Kidney (tissue), 14 donors: ENCODE measurements around the gene SLAIN2. TPM values are rescaled to one million over a fixed set of nuclear protein-coding genes. Genes with fewer than 3 reads are reported as not detected.

Experiments
- DNase-seq, 5 donors: peaks; one replicate each; pipeline ENCODE4 v3.0.0-alpha.2; 2013 to 2020
- FAIRE-seq: peaks from 2 replicates; lab custom pipeline; 2012; peaks lifted over from hg19 to GRCh38; lab: Jason Lieb, UNC
- H3K27ac ChIP-seq, 2 donors: one replicate each; pipeline ENCODE4 v1.7.0; 2013; ENCODE audit warnings: low read depth in 2 of 2, low read length in 2 of 2, inconsistent platforms in 1 of 2
- H3K27me3 ChIP-seq: one replicate; pipeline ENCODE4 v1.7.1; 2013; ENCODE audit warnings: low read length, inconsistent platforms; ENCODE audit not compliant: control insufficient read depth, insufficient read depth
- H3K36me3 ChIP-seq, 3 donors: one replicate each; pipeline versions ENCODE4 v1.7.0 to v1.7.1; 2013; ENCODE audit warnings: low read length in 3 of 3, control low read depth in 1 of 3, inconsistent platforms in 1 of 3; ENCODE audit not compliant: insufficient read depth in 3 of 3, control insufficient read depth in 2 of 3
- H3K4me1 ChIP-seq, 3 donors: one replicate each; pipeline versions ENCODE4 v1.7.0 to v1.7.1; 2013; ENCODE audit warnings: low read length in 3 of 3, inconsistent platforms in 1 of 3, low read depth in 1 of 3; ENCODE audit not compliant: control insufficient read depth in 2 of 3, insufficient read depth in 2 of 3
- H3K4me3 ChIP-seq, 3 donors: one replicate each; pipeline versions ENCODE4 v1.7.0 to v1.8.1; 2013; ENCODE audit warnings: low read length in 3 of 3, control low read depth in 1 of 3, inconsistent platforms in 1 of 3
- H3K9ac ChIP-seq, 3 donors: one replicate each; pipeline versions ENCODE4 v1.7.0 to v1.7.1; 2013; ENCODE audit warnings: low read length in 3 of 3, control low read depth in 1 of 3, inconsistent platforms in 1 of 3
- H3K9me3 ChIP-seq, 3 donors: one replicate each; pipeline versions ENCODE4 v1.7.0 to v1.7.1; 2013; ENCODE audit warnings: low read length in 3 of 3, control low read depth in 1 of 3, inconsistent platforms in 1 of 3; ENCODE audit not compliant: control insufficient read depth in 2 of 3, insufficient read depth in 1 of 3
- intact Hi-C: fragments of 100-400 bp; cut with DNase I; formaldehyde crosslinking; loops from one replicate; pipeline ENCODE4 v1.11.1; 2022
- polyA plus RNA-seq: library from polyadenylated mRNA; stranded (reverse); fragments of 350-450 nt; fragmentation: Illumina TruSeq; extraction: RNeasy Lipid Tissue Mini Kit (QIAGEN cat#74804); gene quantifications from one replicate; pipeline ENCODE4 v1.2.3, GENCODE V29; 2014; ENCODE audit warnings: low read depth, low replicate concordance; ENCODE audit not compliant: insufficient read depth
- total RNA-seq: library from RNA; stranded (reverse); fragmentation: NEBNext Ultra II Directional; extraction: Animal tissue kit (Norgen Biotek cat#: 25700); gene quantifications from one replicate; pipeline ENCODE4 v1.2.1, GENCODE V29; 2021
- TF ChIP-seq, protein P1 (sequence below): IDR thresholded peaks from 3 replicates; pipeline ENCODE4 v1.5.1; 2012; ENCODE audit warnings: mild to moderate bottlenecking, moderate library complexity, borderline replicate concordance; ENCODE audit not compliant: insufficient read depth; ENCODE audit errors: extremely low read depth
- donor health status: control.
- donor health status: control.
- donor health status: control.
- donor health status: control.
- donor health status: control.
- donor health status: DM: yes; HTN: yes; CAD: no.
- donor health status: Normal renal cell carcinoma (clear cell type).

SLAIN2 gene
- total and polyA plus RNA-seq, 2 donors from 2014 or later, result 23.6 to 69.1 TPM

DNA sequence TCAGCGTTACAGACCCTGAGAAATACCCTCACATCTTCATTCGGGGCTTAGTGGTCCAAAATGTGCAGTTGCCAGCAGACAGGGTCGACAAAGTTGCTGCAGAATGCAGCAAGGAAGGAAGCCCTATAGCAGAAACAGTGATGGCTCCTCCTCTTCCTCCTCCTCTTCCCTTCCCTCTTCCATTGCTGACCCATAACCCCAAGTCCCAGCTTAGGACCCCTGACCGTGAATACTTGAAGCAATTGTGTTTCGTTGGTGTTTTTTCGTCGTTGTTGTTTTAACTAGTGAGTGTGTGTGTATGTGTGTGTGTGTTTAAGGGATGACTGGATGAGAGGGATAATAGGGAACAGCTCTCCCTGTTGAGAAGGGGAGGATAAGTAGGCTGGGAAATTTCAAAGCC is 69.5 kb downstream of the SLAIN2 start:
- FAIRE-seq (no peak), DNase-seq (no peak)
- no peaks in the 10 kb centered on the region for H3K27me3 ChIP-seq
- no peak overlapping the region for H3K27ac ChIP-seq
- no peaks in the 10 kb centered on the region for H3K9me3 ChIP-seq
- H3K4me3 ChIP-seq, result no peak overlapping the region
- H3K36me3 ChIP-seq, result peaks cover 0 to 5% (median 3%) of the 10 kb centered on the region in 3 donors
- no peaks in the 10 kb centered on the region for H3K4me1 ChIP-seq
- intact Hi-C loops, result no loop called here
- H3K9ac ChIP-seq, result no peak overlapping the region
- TF ChIP-seq, protein P1, sequence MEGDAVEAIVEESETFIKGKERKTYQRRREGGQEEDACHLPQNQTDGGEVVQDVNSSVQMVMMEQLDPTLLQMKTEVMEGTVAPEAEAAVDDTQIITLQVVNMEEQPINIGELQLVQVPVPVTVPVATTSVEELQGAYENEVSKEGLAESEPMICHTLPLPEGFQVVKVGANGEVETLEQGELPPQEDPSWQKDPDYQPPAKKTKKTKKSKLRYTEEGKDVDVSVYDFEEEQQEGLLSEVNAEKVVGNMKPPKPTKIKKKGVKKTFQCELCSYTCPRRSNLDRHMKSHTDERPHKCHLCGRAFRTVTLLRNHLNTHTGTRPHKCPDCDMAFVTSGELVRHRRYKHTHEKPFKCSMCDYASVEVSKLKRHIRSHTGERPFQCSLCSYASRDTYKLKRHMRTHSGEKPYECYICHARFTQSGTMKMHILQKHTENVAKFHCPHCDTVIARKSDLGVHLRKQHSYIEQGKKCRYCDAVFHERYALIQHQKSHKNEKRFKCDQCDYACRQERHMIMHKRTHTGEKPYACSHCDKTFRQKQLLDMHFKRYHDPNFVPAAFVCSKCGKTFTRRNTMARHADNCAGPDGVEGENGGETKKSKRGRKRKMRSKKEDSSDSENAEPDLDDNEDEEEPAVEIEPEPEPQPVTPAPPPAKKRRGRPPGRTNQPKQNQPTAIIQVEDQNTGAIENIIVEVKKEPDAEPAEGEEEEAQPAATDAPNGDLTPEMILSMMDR, result no peak

DNA sequence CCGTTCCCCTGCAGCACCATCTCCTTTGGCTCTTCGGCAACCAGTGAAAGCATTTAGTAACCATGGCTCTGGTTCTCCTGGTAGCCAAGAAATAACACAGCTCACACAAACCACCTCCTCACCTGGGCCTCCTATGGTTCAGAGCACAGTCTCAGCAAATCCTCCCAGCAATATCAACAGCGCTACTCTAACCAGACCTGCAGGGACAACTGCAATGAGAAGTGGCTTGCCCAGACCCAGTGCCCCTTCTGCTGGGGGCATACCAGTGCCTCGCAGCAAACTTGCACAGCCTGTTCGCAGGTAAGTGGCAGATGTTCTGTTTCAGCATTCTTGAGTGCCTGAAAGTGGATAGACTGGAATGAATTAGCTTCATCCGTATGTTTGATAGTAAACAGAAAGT is 78.8 kb downstream of the SLAIN2 start:
- intact Hi-C loops, result no loop called here
- no peak overlapping the region for H3K27ac ChIP-seq
- no peak overlapping the region for H3K4me3 ChIP-seq
- DNase-seq (no peak), FAIRE-seq (no peak)
- H3K36me3 ChIP-seq, result peaks cover 0 to 23% (median 10%) of the 10 kb centered on the region in 3 donors
- no peaks in the 10 kb centered on the region for H3K27me3 ChIP-seq
- H3K9ac ChIP-seq, result no peak overlapping the region
- TF ChIP-seq, protein P1, result no peak
- H3K4me1 ChIP-seq, result no peaks in the 10 kb centered on the region
- H3K9me3 ChIP-seq, result no peaks in the 10 kb centered on the region

DNA sequence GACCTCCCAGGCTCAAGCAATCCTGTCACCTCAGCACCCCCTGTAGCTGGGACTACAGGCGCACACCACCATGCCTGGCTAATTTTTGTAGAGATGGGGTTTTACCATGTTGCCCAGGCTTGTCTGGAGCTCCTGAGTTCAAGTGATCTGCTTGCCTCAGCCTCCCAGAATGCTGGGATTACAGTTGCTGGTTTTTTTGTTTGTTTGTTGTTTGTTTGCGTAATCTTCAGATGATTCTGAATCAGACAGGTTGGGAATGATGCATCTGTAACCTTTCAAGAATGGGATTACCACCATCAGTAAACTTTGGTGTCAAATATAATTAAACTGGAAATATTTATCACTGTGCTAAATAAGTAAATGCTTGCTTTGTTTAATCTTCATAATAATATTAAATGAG is 79.8 kb downstream of the SLAIN2 start:
- no peaks in the 10 kb centered on the region for H3K9me3 ChIP-seq
- no peaks in the 10 kb centered on the region for H3K27me3 ChIP-seq
- H3K36me3 ChIP-seq, result peaks cover 0 to 23% (median 10%) of the 10 kb centered on the region in 3 donors
- H3K4me1 ChIP-seq, result no peaks in the 10 kb centered on the region
- DNase-seq, result no peak
- TF ChIP-seq, protein P1, result no peak
- no peak overlapping the region for H3K4me3 ChIP-seq
- no peak overlapping the region for H3K27ac ChIP-seq
- no peak overlapping the region for H3K9ac ChIP-seq
- intact Hi-C loops, result no loop called here
- FAIRE-seq, result peak; percentile 55

DNA sequence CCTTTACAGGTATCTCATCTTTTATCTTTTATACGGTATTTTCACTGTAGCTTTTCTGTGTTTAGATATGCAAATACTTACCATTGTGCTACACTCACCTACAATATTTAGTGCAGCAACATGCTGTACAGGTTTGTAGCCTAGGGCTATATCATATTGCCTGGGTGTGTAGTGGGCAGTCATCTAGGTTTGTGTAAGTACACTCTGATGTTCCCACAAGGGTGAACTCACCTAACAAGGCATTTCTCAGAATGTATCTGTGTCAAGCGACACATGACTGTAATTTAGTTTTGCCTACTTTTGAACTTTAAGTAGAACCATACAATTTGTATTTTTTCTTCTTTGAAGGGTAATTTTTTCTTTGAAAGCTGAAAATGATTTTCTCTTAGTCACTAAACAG is 87.6 kb downstream of the SLAIN2 start:
- Histone ChIP-seq H3K9ac (no peak overlapping the region), H3K9me3 (no peaks in the 10 kb centered on the region), H3K36me3 (peaks cover 0 to 11% (median 3%) of the 10 kb centered on the region in 3 donors), H3K27ac (no peak overlapping the region), H3K4me3 (no peak overlapping the region), H3K4me1 (no peaks in the 10 kb centered on the region), H3K27me3 (no peaks in the 10 kb centered on the region)
- TF ChIP-seq, protein P1, result no peak
- no peak for DNase-seq
- FAIRE-seq, result no peak
- intact Hi-C loops, result no loop called here
